GM23248 (cell line): ENCODE measurements around the gene REXO2.

Experiments used
- EZH2 ChIP-seq: fragments of 200-600 bp; sonication (generic); IDR thresholded peaks from 2 replicates; pipeline ENCODE4 v1.6.1; 2018; ENCODE audit warnings: antibody characterized with exemption, mild to moderate bottlenecking; ENCODE audit not compliant: insufficient read depth, poor library complexity, severe bottlenecking
- EZH2phosphoT487 ChIP-seq: fragments of 200-600 bp; sonication (generic); IDR thresholded peaks from 2 replicates; pipeline ENCODE4 v1.6.1; 2018; ENCODE audit warnings: antibody characterized with exemption, moderate library complexity, mild to moderate bottlenecking, low read depth; ENCODE audit not compliant: insufficient read depth

DNA sequence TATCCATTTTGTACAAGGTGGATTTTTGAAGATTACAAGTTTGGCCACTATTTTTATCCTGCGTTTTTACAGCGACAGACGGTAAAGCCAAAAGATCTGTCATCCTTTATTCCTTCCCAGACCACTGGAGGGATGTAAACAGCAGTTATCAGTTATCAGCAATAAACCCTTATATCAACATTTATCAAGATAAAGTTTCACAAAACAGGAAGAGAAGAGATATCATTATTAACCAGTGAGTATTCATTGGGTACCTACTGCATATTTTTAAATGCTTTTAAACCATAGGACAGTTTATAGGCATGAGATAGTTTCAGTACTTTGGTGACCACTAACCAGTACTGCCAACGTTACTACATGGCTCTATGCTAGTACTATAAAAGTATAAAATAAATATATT, 5.9 kb upstream of the REXO2 start:
- TF ChIP-seq EZH2 (no peak), EZH2phosphoT487 (no peak)
